ENCODE measurements around the gene CD34.

The CD34 gene

DNA sequence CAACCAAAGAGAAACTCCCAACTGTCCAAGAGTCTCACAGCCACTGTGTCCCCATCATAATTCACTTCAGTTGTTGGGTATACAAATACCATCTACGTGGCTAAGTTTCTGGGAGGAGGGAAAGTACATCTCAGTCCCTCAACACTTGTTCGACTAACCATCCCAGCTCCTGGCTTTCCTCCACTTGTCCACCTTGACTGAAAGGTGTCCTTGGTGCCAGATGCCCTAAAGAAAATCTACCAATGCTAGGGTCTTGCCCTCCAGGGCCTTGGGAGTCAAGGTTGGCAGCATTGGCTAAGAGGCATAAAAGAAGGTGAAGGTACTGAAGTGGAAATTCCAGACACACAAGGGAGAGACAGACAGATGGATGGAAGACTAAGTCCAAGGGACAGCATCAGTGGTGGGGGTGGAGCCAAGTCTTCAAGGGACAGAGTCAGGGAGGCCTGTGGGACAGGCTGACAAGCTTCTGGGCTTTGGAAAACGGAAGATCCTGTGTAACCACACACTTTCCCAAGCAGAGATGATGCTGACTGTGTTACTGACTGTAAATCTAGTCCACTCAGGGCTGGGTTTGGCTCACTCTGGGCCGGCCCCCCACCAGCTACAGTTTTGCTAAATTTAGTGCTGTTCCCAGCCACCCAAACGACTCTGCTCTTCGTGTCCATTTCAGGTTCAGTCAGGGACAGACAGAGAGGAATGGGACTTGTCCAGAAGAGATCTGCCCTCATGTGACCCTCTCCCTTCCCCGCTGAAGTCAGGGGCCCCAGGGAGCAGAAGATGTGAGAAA lies 60.1 kb downstream of the CD34 start:
- DNase-seq: no peak

DNA sequence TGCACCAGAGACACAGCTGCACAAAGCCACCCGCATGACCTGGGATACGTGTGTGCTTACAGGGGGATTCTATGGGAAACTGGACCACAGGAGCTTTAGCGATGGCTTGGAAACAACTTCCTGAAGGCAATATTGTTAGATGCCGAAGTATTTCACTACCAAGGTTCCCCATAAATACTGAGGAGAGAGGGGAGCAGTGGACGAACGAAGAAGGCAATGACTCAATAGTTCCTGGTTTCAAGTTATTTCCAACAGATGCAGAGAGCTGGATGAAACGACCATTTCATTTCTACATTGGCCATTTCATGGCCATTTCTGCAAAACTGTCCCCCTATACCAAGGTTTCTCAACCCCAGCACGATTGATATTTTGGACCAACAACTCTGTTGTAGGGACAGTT lies 61.3 kb downstream of the CD34 start:
- no peak for DNase-seq

DNA sequence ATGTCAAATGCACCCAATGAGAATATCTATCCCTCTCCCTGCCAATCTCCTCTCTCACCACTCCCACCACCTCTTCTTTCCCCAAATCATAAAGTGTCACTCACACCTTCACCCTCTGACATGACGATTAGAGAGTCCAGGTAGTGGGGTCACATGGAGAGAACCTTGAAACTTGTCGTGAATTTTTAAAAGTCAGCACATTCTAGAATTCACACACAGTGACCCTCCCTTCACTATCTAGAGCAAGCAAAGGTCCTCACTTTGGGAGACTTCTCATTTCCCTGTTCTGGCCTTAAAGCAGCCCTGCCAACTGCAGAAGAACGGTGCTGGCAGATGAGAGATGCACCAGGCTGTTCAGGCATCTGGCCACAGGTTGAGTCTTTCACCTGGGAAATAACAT lies 61.9 kb downstream of the CD34 start:
- no peak for DNase-seq

DNA sequence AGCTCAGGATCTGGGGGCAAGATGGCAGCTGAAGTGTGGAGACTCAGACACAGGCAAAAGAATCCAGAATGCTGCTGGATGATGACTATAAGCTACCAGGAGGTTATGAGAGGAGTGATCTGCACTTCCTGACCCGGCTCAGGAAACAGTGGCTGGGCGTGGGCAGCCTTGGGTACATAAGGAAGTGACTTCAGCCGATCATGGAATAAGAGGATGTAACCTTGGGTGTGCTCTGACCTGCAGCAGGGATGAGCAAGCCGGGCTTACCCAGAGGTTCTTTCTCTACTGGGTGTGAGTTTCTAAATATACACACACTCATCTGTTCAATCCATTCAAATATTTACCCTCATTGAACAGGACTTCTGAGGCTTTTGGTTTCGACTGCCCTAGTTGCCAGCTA lies 62.7 kb downstream of the CD34 start:
- no peak for DNase-seq

DNA sequence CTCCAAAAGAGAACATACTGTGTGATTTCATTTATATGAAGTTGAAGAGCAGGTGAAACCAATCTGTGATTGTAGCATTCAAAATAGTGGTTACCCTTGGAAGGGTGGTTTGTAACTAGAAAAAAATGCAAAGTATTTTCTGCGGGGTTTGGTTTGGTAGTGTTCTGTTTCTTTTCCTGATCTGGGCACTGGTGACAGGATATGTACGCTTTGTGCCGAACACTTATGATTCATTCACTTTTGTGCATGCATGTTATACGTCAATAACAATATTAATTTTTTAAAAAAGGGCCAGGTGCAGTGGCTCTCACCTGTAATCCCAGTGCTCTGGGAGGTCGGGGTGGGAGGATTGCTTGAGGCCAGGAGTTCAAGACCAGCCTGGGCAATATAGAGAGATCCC lies 63.8 kb downstream of the CD34 start:
- DNase-seq: no peak

DNA sequence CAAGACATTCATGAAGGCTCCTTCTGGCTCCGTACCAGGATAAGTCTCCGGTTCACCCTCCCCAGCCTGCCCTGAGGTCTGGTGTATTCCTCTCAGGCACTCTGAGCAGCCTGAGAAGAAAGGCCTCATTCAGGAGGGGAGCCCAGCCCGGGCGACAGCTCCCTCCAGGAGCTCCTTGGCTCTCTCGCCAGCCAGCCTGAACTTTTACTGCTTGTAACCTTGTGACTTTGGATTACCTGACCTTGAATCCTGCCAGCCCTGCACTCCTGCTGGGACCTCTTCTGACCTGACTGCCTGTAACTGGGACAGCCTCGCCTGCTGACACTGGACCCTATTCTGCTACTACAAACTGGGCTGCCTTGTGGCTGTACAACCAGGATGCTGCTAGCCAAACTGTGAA lies 65.8 kb downstream of the CD34 start:
- no peak for DNase-seq

DNA sequence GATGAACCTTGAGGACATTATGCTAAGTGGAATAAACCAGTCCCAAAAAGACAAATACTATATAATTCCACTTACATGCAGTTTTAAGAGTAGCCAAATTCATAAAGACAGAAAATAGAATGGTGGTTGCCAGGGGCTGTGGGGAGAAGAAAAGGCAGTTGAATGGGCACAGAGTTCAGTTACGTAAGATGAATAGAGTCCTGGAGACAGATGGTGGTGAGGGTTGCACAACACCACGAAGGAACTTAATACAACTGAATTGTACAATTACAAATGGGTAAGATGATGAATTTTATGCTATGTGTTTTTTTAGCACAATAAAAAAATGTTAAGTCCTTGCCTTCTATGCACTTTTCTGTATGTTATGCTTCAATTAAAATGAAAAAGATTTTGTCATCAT lies 66.6 kb downstream of the CD34 start:
- no peak for DNase-seq

DNA sequence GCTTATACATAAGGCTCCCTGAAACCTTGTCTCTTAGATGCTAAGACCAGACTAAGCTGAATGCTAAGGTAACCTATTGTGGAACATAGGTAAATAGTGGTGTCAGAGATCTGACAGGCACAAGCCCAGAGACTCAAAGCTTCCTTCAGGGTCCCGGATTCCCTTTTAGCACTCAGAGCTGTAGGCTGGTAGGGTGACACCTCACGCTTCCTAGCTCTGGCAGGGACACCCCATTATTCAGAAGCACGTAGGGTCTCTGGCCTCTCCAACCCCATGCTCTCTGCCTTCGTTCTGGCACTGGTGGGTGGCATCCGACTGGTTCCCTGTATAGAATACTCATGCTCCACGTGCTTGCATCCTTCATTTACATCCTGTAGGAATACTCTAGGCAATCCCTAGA lies 68.4 kb downstream of the CD34 start:
- no peak for DNase-seq

DNA sequence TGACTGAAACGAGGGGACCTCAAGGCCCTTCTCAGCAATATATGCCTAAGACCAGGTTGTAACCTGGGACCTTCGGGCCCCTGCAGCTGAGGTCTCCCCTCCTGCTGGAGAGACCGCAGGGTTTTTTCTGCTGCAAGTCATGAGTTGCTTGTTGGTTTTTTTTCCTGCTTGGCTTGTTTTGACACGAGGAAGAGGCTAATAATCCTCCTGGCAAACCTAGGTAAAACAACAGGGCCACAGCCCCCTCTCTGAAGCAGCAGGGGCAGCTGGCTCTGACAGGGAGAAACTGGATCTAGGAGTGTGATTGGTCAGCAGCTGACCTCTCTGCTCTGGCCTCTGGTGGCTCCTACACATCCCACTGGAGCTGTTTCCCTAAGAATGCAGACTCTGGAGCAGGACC lies 69.0 kb downstream of the CD34 start:
- DNase-seq: no peak

DNA sequence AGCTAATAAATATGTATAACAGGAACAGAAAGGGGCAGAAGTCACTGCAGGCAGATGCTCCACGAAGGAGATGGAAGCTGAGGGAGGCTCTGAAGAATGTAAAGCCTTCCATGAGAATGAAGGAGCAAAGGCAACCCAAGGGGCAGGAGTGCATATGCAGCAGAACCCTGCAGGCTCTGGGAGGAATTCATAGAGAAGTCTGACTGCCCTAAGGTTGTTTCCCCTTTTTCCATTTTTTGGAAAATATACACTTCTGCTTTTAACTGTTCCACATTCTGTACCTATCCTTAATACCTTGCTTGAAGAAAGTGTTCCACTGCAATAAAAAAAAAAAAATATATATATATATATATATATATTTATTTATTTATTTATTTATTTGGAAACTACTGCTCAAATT lies 69.6 kb downstream of the CD34 start:
- DNase-seq: no peak

DNA sequence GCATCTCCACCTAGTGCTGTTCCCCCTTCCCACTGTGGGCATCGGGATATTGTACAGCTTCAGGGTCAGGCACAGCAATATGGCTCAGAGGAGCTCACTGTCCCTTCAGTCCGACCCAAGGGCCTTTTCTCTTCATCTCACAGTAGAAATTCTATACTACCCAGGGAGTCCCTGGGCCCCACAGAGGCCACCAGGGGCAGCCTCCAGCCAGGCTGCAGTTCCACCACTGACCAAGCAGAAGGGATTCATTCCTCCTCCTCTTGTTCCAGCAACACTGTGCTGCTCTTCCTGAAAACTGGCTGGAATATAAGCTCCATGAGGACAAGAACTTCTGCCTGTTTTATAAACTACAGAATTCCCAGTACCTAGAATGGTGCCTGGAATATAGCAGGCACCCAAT lies 70.5 kb downstream of the CD34 start:
- DNase-seq: no peak

DNA sequence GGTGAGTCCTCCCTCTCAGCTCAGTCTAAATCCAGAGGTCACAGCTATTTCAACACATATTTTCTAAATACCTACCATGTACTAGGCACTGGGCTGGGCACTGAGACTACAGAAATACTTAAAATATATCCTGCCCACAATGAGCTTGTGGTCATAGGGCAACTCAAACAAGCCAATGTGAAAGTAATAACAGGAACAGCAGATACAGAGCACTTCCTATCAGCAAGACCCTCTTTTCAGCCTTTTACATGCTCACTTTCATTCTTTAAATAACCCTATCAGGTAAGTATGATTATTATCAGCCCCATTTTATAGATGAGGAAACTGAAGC lies 71.9 kb downstream of the CD34 start:
- DNase-seq: no peak

DNA sequence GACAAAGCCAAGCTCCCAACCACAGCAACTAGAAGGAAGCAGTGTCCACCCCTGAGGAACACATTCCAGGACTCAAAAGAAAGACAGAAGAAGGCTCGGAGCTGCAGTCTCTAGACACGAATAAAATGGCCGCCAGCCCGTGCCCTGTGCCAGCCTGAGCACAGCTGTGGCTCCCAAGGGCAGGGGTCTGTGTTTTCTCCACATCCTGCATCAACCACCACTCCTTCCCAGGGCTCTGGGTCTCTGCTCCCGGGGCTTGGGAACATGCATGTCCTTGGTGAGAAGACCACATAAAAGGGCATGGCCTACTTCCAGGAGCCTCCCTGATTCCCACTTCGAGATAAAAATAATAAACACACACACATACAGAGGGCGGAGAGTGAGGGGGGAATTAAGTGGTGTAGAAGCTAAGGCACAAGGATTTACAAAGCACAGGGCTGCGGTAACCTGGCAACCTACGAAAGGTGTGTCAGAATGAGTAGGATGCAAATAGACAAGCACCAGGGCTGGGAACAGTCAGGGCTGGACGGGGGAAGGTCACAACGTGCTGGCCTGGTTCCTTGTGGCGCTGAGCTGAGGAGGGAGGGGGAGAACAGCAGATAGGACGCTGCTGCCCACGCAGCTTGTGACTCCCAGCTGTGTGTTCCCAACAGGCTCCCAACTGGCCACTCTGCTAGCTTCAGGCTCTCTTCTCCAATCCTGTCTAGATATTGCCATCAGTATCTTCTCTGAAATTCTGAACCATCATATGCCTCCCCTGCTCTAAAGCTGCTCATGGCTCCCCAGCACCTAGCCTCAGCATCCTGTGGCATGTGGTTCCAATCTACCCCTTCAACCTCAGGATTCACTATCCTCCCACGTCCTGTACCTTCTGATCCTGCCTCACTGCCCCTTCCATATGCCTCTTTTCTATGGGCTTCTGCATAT lies 72.5 kb downstream of the CD34 start:
- DNase-seq: no peak

DNA sequence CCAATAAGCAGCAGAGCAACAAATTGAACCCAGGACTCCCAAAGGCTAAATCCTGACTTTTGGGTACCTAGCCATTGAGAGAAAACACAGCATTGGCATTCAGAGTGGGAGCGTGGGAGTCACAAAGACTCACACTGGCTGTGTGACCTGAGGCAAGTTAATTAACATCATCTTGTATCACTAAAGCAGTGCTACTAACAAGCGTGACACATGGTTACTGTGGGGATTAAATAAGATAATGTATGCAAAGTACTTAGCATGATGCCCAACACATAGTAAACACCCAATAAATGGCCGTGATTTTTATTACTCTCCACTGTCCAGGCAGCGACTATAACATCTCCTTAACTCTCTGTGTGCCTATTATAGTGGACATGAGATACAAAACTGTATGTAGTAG lies 73.3 kb downstream of the CD34 start:
- DNase-seq: no peak

DNA sequence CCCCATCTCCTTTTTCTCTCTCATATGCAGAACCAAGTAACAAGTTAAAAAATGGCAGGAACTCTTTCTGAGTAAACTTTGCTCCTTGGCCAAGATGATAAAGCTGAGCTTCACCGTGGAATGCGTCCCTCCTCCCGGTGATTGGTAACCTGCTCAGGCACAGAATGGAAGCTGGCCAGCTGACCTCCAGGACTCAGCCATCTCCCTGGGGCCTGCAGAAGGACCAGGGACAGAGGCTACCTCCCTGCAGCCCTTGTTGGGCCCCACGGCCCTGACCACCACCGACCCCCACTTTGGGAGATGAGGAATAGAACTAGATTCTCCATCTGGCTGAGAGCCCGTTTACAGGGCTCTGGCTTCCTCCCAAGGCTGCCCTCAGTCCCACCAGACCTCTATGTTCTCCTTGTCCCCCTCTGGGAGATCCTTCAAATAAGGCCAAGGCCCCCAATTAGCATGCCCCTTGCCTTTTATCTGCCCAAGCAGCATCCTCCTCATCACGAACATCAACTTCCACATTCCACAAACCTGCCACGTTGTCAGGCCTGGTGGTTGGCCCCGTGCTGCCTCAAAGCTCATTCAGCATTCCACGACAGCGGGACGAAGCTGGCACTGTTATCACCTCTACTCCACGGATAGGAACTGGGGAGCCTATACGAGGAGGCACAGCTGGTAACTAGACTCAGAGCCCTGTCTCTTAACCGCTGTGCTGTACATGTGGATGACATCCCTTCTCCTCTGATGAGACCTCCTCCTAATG lies 74.2 kb downstream of the CD34 start:
- DNase-seq: no peak

DNA sequence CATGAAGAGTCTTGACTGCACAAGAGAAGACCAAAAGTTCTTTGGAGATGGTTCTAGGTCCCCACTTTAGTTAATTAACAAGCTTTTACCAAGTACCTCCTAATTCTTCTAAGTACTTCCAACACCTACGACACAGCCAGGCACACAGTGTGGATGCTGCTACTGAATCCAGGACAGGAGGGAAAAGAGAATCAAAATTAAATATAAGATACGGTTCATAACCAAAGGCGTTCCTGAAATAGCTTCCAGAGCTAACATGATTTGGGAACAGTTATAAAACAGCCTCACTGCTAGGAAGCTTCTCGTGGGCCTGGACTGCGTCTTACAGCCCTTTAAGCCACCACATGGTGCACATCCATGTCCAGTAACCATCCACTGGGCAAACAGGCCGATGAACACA lies 75.0 kb downstream of the CD34 start:
- no peak for DNase-seq

DNA sequence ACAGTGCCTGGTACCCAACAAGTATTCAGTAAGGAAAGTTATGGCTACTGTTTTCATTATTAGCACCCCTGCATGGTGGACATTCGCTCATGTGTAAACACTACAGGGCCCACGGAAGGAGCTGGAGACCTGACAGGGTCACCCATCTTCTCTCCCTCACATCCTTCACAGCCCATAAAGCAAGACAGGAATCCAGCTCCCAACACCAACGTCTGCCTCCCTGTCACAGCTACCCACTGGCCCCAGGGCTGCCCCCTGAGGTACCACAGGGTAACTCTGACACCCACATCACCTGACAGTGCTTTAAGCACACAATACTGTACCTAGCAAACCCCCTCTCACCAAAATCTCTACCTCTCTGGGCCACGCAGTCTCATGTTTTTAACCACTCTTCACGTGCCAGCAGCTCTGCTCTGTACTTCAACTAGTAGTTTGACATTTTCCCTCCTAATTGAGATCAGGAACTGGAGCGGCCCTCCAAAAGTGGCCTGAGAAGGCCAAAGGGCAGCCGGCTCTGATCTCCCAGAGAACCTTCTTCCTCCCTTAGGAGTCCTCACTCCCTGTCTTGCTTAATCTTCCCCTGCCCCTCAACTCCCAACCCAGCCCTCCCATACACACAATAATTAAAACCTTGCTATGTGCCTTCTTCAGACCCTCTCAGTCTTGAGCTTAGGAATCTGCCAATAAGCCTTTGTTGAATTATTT lies 76.8 kb downstream of the CD34 start:
- DNase-seq: no peak

DNA sequence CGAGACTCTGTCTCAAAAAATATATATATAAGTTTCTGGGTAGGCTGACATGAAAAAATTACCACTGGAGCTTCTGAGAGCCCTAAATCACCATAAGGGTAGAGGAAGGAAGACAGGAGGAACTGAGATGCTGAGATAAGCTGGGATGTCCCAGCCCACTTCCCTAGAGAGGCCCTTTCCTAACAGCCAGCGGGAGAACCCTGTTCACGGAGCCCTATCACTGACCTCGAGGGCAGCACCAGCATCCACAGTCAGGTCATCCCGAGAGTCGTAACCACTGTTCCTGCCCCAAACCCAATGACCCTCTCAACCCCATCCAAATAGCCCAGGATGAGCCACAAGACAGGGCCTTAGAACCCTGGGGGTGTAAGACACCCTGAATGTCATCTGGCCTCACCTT lies 77.5 kb downstream of the CD34 start:
- no peak for DNase-seq

DNA sequence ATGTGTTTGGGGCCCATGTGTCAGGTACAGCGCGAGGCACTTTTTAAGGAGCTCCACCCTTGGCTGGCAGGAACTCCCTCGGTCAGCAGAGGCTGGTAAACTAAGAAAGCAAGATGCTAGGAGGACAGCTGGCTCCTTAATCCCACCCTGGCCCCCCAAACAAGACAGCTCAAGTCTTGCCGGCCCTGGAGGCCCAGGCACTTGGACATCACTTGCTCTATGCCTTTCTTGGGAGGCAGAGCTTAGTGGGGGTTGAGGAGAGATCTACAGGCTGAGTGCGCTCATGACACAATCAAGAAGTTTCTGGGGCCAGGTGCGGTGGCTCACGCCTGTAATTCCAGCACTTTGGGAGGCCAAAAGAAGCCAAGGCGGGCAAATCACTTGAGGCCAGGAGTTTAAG lies 78.1 kb downstream of the CD34 start:
- DNase-seq: no peak

DNA sequence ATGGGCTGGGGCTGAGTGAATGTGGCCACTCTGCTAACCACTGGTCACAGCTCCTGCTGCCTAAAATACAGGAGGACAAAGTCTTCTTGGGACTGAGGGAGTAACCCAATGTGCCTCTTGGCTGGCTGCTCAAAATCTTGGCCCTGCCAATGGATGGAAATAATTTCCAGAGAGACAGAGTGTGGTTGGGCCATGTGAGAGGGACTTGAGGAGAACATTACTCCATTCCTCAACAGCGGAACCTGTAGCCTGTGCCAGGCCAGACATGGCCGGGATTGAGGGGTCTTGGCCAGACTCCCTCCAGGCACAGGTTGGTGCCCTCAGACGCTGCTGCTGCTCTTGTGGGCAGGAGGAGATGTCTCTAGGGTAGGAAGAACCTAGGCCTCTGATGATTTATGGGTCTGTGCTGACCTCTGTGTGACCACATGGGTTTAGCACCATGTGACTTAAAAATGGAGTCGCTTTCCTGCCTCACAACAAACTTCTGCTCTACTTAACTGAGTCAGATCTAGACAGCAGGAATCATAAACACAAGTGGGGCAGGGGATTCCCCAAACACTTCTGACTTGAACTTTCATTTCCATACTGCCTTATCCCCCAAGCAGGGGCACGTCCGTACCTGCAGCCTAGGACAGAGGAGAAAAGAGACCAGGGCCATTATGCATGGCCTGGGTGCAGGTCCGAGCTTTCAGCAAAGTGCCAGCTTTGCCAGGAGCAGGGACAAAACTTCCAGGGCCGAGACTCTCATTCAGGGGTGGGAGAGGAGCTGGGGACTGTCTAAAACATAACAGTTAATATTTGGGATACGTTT lies 79.2 kb downstream of the CD34 start:
- DNase-seq: peak; percentile 18
